Activated T-cell treated with anti-CD3 and anti-CD28 coated beads for 24 hours (primary cell): Measurements from ENCODE around the gene ZNF423.

Source experiments
- DNase-seq: peaks from one replicate; pipeline ENCODE4 v3.0.0-alpha.2; 2020; ENCODE audit warnings: low read depth

Gene ZNF423

DNA sequence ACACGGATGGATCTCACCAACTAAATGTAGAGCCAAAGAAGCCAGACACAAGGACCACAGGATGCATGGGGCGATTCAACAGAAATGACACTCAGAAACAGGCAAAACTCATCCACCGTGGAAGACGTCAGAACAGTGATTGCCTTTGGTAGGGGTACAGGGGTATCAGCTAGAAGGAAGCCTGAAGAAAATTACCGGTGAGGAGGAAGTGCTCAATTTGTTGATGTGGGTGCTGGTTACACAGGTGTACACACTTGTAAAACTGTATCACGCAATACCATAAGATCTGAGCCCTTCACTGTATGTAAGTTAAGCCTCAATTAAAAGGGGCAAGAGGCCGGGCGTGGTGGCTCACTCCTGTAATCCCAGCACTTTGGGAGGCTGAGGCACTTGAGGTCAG, 256.2 kb downstream of the ZNF423 start:
- DNase-seq = no peak

DNA sequence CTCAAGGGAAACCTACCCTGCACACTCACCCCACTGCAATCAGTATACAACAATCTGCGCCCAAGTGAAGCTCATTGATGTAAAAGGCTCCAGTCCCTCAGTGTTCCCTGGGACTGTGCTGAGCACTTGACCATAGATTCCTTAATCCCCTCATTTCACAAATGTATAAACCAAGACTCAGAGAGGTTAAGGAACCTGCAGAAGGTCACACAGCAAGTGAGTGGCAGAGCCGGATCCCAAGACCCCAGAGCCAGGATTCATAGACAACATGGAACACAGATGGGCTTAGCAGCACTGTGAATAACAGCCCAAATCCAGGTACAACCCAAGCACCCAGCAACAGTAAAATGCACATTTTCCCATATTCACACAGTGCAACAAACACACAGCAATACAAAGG, 256.6 kb downstream of the ZNF423 start:
- DNase-seq = no peak

DNA sequence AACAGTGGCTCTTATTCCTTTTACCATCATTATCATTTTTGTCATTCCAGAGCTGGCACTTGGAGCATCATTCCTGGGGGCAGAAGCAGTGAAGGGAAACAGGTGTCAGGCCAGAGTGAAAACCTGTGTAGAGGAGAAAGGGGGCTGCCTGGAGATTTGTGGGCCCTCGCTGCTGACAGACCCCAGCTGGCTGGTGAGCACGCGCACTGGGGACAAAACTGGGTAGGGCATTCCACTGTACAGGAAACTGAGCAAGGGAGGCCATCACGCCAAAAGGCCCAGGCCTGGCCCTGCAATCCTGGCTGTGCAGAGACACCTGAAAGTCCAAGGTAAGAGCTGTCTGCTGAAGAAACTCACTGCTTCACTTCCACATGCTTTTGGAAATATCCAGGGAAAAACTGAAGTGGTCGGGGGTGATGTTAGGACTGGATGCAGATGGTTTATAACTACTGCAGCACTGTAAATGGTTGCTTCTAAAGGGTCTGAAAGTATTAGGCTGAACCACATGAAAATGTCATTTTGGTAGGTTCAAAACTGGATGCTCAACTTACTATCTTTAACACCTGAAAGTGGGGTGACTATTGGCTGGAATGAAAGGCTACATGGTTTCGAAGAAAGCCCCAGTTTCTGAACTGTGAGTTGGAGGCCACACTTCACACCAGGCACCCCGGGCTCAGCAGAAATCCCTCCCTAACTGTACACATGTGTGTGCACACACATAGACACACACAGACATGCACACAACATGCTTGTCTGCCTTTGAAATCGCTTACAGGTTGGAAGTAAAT, 257.3 kb downstream of the ZNF423 start:
- DNase-seq = no peak

DNA sequence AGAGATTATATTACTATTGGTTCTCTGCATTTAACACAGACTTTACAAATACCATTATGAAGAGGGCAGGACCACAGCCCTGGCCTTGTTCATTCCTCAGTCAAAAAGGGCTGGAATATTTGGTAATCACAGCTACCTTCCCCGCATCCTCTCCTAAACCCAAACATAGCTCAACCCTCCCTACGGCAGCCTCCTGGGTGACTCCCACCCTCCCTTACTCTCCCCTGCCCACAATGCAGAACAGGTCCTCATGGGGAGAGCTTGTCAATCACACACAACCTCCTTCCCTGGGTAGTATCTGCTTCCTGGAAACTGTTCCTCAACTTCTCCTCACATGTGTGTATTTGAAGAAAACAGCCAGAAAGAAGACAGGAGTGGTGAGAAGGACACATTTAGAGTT, 258.1 kb downstream of the ZNF423 start:
- no peak for DNase-seq

DNA sequence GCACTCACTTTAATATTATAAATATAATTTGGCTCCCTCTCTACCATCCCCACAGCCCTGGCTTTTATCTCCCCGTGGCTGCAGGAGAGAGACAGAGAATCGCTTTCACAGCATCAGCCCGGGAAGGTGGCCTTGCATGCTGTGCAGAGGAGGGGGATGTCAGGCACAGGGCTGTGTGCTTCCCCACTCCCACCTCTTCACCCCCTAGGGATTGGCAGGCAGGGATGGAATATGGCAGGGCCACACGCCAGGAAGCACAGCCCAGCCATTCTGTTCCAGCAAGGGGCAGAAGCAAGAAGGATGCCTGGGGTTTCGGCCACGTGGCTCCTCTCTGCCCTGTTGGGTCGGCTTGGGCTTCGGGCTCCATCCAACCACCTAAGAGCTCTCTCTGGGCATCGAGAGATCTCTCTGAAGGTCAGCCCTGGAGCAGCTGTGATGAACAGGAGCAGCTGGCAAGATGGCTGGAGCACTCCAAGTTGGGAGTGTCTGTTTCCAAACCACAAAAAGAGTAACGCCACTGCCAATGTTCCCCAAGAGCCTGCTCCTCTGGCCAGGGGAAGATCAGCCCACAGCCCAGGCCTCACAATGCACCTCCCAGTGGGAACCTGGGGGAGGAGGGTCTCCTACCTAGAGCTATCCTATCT, 259.1 kb downstream of the ZNF423 start:
- no peak for DNase-seq

DNA sequence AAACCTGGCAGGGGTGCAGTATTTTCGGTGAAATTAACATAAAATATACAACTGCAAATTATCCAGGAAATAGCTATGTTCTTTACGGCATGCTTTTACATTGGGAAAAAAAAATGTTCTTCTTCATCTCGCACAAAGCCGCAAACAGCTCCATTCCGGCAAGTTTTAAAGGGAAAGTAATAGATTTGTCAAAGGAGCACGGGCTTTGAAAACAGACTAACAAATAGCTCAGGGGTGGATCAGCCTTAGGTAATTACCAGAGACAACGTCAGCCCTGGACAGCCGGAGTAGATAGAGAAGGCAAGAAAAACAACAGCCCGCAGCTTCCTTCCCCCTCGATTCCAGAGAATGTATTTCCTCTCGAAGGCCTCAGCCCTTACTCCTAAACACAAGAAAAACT, 259.8 kb downstream of the ZNF423 start:
- no peak for DNase-seq

DNA sequence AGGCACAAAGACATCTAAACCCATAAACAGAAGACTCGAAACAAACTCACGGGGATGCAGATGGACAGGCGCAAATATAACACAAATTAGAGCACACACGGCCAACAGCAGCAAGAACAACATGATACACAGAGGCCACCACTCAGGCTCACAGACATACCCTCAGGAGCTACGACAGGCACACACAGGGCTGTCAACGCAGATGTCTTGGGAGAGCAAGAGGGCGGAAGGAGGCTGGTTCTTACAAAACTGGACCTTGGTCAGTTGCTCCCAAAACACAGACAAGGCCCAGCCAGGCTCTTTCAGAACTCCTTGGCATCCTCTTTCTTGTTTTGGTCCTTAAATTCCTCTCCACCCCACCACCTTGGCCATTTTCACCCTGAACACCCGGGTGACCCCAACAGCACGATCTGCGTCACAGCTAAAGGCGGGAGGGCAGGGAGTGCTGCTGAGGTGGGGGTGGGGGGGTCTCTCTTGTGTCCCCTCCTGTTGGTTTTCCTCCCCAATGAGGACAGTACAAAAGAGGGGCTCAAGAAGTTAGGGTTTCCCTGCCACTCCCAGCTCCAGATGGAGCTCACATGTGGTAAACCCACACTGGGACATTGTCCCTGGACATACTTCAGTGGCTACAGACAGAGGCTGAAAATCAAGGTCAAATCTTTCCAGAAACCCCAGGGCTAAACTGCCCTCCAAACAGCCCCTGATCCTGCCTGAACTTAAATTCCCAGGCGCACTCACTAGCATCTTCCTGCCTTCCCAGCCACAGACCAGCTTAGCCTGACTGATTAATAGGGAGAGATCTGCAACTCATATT, 261.0 kb downstream of the ZNF423 start:
- no peak for DNase-seq

DNA sequence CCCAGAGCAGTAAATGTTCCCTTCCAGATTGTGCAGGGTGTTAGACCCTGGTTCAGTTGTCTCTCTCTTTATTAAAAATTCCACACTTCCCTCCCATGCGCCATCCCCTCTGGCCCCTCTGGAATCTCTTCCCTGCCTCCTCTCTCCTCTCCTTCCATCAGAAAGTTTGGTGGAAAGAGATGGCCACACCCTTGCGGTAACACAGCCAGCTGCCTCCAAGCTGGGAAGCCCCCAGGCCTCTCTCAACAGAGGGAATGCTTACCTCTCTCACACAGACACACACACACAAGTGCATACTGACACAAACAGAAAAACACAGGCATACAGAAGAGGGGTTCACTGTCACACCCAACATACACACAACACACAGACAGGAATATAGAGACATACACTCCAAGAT, 261.8 kb downstream of the ZNF423 start:
- DNase-seq = no peak

DNA sequence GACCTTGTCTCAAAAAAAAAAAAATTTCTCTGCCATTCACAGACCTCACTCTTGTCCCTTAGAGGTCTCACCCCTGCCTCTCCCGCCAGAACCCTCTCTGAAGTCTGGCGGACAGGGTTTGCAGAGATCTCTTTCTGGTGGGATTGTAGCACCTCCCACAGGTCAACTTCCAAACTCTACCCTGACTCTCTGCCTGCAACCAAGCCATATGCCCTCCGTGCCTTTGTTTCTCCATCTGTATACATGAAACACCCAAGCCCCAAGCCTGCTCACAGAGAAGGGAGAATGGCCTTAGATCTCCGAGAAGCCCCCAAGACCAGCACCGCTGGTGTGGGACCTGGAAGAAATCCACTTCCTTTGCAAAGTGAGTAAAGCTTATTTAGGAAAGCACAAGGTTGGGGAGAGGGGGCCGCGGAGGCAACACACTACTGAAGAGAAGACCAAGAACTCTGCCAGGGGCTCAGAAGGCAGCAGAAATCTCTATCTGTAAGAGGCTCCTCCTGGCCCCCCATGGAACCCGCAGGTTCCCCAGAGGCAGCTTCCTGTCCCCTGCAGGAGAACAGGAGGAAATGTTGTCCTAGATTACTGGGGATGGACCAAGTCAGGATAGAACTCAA, 262.4 kb downstream of the ZNF423 start:
- DNase-seq = no peak

DNA sequence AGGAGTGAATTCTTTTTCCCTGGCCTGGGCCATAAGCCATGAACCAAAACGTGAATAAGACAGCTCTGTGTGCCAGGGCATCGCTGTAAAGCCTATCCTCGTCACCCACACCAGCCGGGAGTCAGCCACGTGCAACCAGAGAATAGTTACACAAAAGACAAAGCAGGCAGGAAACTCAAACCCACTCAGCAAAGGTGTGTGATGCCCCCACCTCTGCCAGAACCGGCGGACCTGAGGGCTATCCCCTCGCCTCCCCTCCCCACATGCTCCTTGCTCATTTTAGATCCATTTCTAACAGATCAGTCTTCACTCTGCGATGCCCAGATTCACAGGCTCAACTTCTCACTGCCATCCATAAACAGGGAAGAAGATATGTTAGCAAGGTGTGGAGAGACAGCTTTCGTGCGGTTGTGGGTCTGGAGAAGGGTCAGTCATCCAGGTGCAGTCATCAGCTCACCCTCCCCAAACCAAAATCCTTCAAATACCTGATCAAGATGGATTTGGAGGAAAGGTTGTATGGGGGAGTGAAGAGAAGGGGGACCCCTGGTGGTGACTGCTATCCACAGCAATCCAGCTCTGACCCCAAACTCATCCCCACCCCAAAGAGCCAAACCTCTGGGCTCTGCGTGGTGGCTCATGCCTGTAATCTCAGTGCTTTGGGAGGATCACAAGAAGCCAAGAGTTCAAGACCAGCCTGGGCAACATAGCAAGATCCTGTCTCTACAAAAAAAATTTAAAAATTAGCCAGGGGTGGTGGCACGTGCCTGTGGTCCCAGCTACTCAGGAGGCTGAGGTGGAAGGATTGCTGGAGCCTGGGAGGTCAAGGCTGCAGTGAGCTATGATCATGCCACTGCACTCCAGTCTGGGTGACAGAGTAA, 263.1 kb downstream of the ZNF423 start:
- peak; percentile 4 for DNase-seq

DNA sequence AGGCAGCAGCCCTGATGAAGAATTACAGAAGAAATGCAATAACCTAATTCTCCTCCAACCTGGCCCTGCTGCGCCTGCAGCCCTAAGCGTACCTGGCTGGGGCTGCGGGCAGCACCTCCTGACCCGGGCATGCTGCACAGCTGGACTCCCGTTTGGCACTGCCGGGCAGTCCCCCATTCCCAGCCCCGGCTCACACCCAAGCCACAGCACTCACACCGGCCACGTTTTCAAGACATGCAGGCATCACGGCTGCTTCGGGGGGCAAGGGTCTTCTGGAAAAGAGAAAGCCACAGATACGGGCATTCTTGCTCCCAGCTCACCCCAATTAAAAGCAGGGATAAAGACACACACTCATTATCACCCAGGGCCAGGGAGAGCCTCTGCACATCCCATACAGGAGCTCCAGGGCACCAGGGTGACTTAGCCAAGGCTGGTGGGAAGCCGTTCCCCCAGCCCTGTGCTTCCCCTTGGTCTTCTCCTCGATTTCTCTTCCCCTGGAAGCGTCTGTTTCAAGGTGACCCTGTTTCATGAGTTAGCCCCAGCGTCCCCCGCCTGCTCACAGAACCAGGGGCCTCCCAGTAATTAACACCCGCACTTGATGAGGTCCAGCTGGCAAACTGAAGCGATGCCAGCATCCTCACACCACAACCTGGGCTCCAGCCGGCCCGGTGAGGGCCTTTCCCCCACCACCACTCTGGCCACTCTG, 265.6 kb downstream of the ZNF423 start:
- DNase-seq = no peak

DNA sequence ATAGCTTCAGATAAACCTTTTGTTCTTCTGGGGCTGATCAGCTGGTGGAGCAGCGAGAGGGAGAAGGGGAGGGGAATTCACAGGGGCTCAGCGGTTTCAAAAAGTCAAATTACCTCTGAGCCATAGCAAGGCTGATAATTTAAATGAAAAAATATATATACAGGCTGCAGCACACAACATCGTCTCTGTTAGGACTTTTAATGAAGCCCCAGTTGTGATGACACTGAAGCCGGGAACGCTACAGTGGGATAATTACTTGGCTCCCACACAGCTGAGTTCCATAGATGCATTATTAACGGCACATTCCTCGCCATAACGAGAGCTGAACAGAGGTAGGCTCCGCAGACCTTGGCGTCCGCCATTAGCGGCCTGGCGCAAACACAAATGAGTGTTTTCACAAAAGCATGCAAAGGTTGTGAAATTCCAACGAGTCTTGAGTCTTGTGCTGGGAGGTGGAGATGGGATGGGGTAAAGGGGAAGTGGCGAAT, 266.3 kb downstream of the ZNF423 start:
- DNase-seq = no peak

DNA sequence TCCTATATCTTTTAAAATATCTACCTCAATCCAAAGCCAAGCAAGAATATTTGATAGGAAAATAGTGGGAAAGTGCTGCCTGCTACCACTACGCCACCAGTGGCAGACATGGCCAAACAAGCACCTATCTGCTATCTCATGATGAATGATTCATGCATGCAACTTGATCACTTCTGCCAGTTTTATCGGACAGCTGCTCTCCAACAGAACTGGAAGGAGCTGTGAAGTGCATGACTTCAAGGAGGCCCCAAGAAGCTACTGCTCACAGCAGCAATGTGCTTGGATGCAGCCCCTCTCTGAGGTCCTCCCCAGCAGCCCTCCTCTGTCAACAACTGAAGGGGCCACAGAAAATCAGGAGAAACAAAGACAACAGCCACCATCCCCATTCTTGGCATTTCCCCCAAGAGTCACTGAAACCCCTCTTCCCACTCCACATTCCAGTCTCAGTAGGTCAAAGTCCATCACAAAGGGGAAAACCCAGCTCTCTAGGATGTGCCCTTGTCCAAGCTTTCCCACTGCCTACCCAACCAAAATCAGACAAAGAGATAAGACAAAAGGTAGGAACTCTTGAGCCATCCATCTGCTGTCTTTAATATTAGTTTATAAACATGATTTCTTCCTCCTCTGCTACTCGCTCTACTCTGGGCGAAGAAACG, 267.1 kb downstream of the ZNF423 start:
- no peak for DNase-seq

DNA sequence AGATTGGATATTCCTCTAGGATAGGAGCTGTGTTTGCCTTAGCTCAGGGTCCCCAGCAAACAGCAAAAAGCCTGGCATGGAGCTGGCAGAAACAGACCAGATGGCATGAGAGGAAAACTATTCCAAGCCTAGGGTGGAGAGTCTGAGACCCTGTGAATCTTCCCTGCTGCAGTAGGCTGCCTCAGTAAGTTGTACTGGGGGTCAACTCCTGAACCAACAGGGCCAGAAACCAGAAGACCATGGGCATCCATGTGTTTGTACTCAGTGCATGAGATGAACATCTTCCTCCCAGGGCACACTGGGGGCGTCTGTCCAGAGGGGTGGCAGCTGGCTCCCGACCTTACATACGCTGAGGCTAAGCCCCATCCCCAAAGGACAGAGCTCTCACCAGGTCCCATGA, 267.9 kb downstream of the ZNF423 start:
- no peak for DNase-seq

DNA sequence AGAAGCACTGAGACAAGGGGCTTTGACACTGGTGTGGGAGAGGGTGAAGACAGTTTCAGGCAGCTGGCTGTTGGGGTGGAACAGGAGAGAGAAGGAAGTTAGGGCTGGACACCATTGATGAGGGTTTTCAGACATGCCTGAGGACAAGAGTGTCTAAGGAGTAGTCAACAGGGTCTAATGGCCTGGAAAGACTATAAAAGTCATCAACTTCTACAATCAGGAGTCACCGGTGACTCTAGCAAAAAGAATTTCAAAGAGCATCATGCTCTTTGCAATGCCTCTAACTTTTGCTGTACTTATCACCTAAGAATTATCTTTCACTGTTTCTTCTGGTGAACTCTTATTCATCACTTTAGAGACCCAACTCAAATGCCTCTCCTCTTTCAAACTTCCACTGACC, 268.4 kb downstream of the ZNF423 start:
- no peak for DNase-seq

DNA sequence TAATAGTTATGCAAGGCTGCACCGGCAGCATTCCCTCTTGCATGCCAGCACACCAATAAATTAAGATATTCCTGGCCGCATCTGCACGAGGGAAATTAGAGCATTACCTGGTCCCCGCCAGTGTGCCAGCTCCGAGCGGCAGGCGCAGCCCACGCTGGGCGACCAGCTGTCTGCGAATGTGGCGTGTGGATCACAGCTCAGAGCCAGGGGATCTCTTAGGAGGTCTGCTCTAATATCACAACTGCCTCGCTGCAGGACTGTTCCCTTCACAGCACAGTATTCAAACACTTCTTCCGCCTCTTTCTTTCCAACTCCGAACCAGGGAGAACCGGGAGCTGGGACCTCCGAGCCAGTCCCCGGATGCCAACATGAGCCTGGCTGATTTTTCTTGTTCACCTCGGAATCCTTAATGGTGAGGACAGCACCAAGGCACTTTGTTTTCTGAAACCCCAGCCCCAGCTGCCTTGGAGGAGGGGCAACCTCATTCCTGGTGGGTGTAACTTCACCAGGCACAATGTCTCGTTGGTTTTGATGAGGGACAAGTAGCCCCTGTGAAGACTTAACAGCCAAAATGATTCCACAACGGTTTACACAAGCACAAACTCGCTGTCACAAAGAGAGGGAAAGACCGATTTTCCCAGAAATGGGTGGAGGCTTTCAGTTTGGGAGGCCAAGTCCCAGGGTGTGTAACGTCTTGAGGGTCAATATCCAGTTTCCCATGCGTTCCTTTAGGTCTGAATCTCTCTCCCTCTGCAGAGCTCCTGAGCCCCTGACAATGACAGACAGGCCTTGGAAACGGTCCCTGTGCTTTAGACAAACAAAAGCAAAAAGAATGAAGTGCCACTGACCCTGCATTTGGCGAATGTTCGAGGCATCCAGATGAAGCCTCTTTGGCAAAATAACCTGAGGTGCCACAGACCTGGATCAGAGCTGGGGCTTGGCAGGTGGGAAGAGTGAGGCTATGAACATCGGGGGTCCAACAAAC, 269.2 kb downstream of the ZNF423 start:
- no peak for DNase-seq

DNA sequence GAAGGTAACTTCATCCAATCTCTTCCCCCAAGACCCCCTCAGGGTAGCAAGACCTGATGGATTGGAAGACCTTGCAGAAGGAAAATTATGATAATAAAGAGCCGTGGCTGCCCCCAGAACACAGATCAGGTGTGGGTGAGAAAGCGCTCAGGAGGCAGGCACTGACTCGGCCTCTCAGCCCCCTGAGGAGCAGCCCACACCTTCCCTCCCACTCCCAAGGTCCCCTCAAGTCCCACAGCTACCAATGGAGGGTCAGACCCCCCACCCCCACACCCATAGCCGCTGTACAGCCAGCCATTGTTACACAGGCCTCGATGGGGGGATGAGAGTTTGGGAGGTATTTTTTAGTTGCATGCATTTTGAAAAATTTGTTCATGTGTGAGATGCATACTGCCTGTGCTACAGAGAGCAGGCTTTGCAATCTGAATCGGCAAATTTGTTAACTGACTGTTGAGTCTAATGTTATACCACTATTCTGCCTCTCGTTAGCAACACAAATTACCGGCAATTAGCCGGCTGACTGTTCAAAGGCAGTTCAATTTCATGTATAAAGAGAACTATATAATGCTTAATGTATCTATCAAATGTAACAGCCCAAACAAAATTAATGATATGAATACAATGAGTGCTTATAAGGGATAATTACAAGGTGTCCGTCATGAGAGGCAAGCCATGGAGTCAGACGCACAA, 270.6 kb downstream of the ZNF423 start:
- no peak for DNase-seq

DNA sequence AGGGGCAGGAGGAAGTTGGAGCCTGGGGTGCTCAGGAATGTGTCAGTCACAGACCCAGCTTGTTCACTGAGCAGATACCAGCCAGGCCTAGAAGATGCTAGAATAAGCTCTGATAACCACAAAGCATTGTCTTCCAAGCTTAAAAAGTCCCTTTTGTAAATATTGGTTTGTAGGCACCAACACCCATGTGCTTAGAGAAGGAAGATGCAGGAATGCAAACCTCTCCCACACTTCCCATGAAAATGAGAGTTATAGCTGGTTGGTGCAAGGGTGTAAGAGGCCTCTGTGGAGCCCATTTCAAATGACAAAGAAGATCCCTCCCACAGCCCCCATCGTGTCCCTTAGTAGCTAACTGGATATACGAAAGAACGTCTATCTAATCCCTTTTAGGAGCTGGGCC, 272.0 kb downstream of the ZNF423 start:
- DNase-seq = no peak
